Measurements from ENCODE around the gene SPRED2. TPM values are rescaled to one million over a fixed set of nuclear protein-coding genes. Genes with fewer than 3 reads are reported as not detected.

Gene SPRED2
- total and polyA plus RNA-seq, 2 donors from 2014 or later, result 8.9 to 42.3 TPM

GRCh38 chr2:65369574-65369973 lies 62.8 kb downstream of the SPRED2 start:
- Histone ChIP-seq H3K36me3 (ENCODE audit: control insufficient read depth in 2 of 3, insufficient read depth in 3 of 3, low read length in 3 of 3) (no peaks in the 10 kb centered on the region), H3K4me1 (ENCODE audit: control insufficient read depth in 2 of 3, insufficient read depth in 2 of 3, low read depth in 1 of 3, low read length in 3 of 3) (peaks cover 0 to 34% (median 6%) of the 10 kb centered on the region in 3 donors), H3K9ac (ENCODE audit: low read length in 3 of 3) (no peak overlapping the region), H3K27ac (ENCODE audit: low read depth in 2 of 2, low read length in 2 of 2) (no peak overlapping the region), H3K9me3 (ENCODE audit: control insufficient read depth in 2 of 3, insufficient read depth in 1 of 3, low read length in 3 of 3) (no peaks in the 10 kb centered on the region), H3K27me3 (ENCODE audit: control insufficient read depth, insufficient read depth, low read length) (no peaks in the 10 kb centered on the region), H3K4me3 (ENCODE audit: low read length in 3 of 3) (no peak overlapping the region)
- intact Hi-C loops (cut with DNase I), result no loop called here
- DNase-seq (no peak), FAIRE-seq (no peak)
- no peak for TF ChIP-seq CTCF (IDR thresholded peaks at IDR 0.05; ENCODE audit: borderline replicate concordance, extremely low read depth, insufficient read depth)

DNA sequence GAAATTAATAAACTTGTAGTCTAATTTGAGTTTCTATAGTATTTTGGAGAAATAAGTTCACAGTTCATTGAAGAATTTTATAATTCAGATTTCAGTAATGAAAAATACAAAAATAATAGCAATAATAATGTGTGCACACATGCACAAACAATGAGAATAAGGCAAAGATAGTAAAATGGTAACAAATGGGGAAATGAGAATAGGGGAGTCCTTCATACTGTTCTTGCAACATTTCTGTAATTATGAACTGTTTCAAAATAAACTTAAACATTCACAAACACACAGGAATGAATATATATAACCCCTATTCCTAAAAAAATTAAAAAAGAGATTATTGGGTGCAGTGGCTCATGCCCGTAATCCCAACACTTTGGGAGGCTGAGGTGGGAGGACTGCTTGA lies 63.9 kb downstream of the SPRED2 start:
- Histone ChIP-seq H3K4me3 (ENCODE audit: low read length in 3 of 3) (no peak overlapping the region), H3K27me3 (ENCODE audit: control insufficient read depth, insufficient read depth, low read length) (no peaks in the 10 kb centered on the region), H3K4me1 (ENCODE audit: control insufficient read depth in 2 of 3, insufficient read depth in 2 of 3, low read depth in 1 of 3, low read length in 3 of 3) (peaks cover 0 to 25% (median 6%) of the 10 kb centered on the region in 3 donors), H3K9me3 (ENCODE audit: control insufficient read depth in 2 of 3, insufficient read depth in 1 of 3, low read length in 3 of 3) (no peaks in the 10 kb centered on the region), H3K27ac (ENCODE audit: low read depth in 2 of 2, low read length in 2 of 2) (no peak overlapping the region), H3K36me3 (ENCODE audit: control insufficient read depth in 2 of 3, insufficient read depth in 3 of 3, low read length in 3 of 3) (no peaks in the 10 kb centered on the region), H3K9ac (ENCODE audit: low read length in 3 of 3) (no peak overlapping the region)
- FAIRE-seq, result no peak
- intact Hi-C loops (cut with DNase I), result no loop called here
- DNase-seq, result no peak
- no peak for TF ChIP-seq CTCF (IDR thresholded peaks at IDR 0.05; ENCODE audit: borderline replicate concordance, extremely low read depth, insufficient read depth)

DNA sequence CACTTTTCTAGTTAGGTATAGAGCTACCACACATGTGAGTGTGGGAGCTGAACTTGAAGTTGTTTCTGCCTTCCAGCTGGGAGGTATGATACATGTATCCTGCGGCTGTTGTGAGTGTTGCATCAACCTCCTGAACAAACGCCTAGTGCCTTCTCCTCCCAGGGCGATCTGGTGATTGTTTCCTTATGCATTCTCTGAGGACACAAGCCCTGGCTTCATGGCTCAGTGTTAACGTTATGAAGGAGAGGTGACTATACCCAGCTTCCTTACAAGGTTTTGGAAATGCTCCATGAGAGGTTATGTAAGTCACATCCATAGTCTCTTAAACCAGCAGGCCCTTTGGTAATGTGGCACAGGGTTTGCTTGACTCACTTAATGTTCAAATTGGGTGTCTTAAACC lies 64.9 kb downstream of the SPRED2 start:
- Histone ChIP-seq H3K4me3 (ENCODE audit: low read length in 3 of 3) (no peak overlapping the region), H3K4me1 (ENCODE audit: control insufficient read depth in 2 of 3, insufficient read depth in 2 of 3, low read depth in 1 of 3, low read length in 3 of 3) (peaks cover 0 to 16% (median 6%) of the 10 kb centered on the region in 3 donors), H3K27ac (ENCODE audit: low read depth in 2 of 2, low read length in 2 of 2) (no peak overlapping the region), H3K27me3 (ENCODE audit: control insufficient read depth, insufficient read depth, low read length) (no peaks in the 10 kb centered on the region), H3K36me3 (ENCODE audit: control insufficient read depth in 2 of 3, insufficient read depth in 3 of 3, low read length in 3 of 3) (no peaks in the 10 kb centered on the region), H3K9ac (ENCODE audit: low read length in 3 of 3) (no peak overlapping the region), H3K9me3 (ENCODE audit: control insufficient read depth in 2 of 3, insufficient read depth in 1 of 3, low read length in 3 of 3) (no peaks in the 10 kb centered on the region)
- intact Hi-C loops (cut with DNase I), result no loop called here
- no peak for TF ChIP-seq CTCF (IDR thresholded peaks at IDR 0.05; ENCODE audit: borderline replicate concordance, extremely low read depth, insufficient read depth)
- FAIRE-seq (no peak), DNase-seq (no peak)

- DNase-seq (peak in 1 of 5 donors; percentile 58), FAIRE-seq (no peak)
- intact Hi-C loops (cut with DNase I), result no loop called here
- no peak overlapping the region for H3K27ac ChIP-seq (ENCODE audit: low read depth in 2 of 2, low read length in 2 of 2)
- H3K27me3 ChIP-seq (ENCODE audit: control insufficient read depth, insufficient read depth, low read length), result no peaks in the 10 kb centered on the region
- no peaks in the 10 kb centered on the region for H3K9me3 ChIP-seq (ENCODE audit: control insufficient read depth in 2 of 3, insufficient read depth in 1 of 3, low read length in 3 of 3)
- H3K4me1 ChIP-seq (ENCODE audit: control insufficient read depth in 2 of 3, insufficient read depth in 2 of 3, low read depth in 1 of 3, low read length in 3 of 3), result peaks cover 0 to 10% (median 5%) of the 10 kb centered on the region in 3 donors
- no peak overlapping the region for H3K4me3 ChIP-seq (ENCODE audit: low read length in 3 of 3)
- H3K36me3 ChIP-seq (ENCODE audit: control insufficient read depth in 2 of 3, insufficient read depth in 3 of 3, low read length in 3 of 3), result no peaks in the 10 kb centered on the region
- no peak for TF ChIP-seq CTCF (IDR thresholded peaks at IDR 0.05; ENCODE audit: borderline replicate concordance, extremely low read depth, insufficient read depth)
- no peak overlapping the region for H3K9ac ChIP-seq (ENCODE audit: low read length in 3 of 3)
These were observed 65.7 kb downstream of the SPRED2 start for GRCh38 chr2:65366595-65367125.
